ENCODE data around the gene PRKCI.

- TF ChIP-seq CTCF (IDR thresholded peaks at IDR 0.05 in 8 of 11, conservative IDR thresholded peaks at IDR 0.05 in 3 of 11) (no peak), POLR2A (IDR thresholded peaks at IDR 0.05) (no peak)
Measured at GRCh38 chr3:170353485-170353884, 131.3 kb downstream of the PRKCI start.

Measured in spleen (tissue), 7 donors.